Muscle of arm (tissue), 12 donors: ENCODE data around the gene C3orf33. TPM values are rescaled to one million over a fixed set of nuclear protein-coding genes. Genes with fewer than 3 reads are reported as not detected.

Experiments
- DNase-seq: peaks from one replicate; pipeline ENCODE4 v3.0.0-alpha.2; 2013
- polyA plus RNA-seq, 12 donors: library from polyadenylated mRNA; unstranded; fragments of 120-200 nt; gene quantifications; one replicate each; pipeline ENCODE4 v1.2.1, GENCODE V29; 2013; ENCODE audit not compliant: insufficient read length in 12 of 12

C3orf33 gene
- polyA plus RNA-seq, 12 donors, result 3.0 to 6.2 (median 4.1) TPM; not detected in 2

GRCh38 chr3:155790272-155790925 is 15.7 kb downstream of the C3orf33 start:
- DNase-seq, result no peak

GRCh38 chr3:155785662-155786295 is 20.3 kb downstream of the C3orf33 start:
- no peak for DNase-seq

GRCh38 chr3:155782390-155782953 is 23.6 kb downstream of the C3orf33 start:
- DNase-seq, result no peak

- DNase-seq, result no peak
Measured at GRCh38 chr3:155780291-155780690, 25.8 kb downstream of the C3orf33 start.

- no peak for DNase-seq
Measured at GRCh38 chr3:155778462-155778861, 27.6 kb downstream of the C3orf33 start.

GRCh38 chr3:155772801-155773200 is 33.3 kb downstream of the C3orf33 start:
- DNase-seq, result no peak

- DNase-seq, result no peak
Measured at GRCh38 chr3:155771126-155771525, 35.0 kb downstream of the C3orf33 start.

- no peak for DNase-seq
Measured at GRCh38 chr3:155766206-155766605, 39.9 kb downstream of the C3orf33 start.

GRCh38 chr3:155763870-155764463 is 42.1 kb downstream of the C3orf33 start:
- DNase-seq, result no peak

GRCh38 chr3:155760653-155761052 is 45.4 kb downstream of the C3orf33 start:
- no peak for DNase-seq

GRCh38 chr3:155757577-155757976 is 48.5 kb downstream of the C3orf33 start:
- no peak for DNase-seq

- no peak for DNase-seq
Measured at GRCh38 chr3:155753038-155753639, 52.9 kb downstream of the C3orf33 start.

- DNase-seq, result no peak
Measured at GRCh38 chr3:155748611-155749365, 57.3 kb downstream of the C3orf33 start.

- DNase-seq, result no peak
Measured at GRCh38 chr3:155747946-155748290, 58.2 kb downstream of the C3orf33 start.

GRCh38 chr3:155747286-155747945 is 58.7 kb downstream of the C3orf33 start:
- no peak for DNase-seq

- DNase-seq, result no peak
Measured at GRCh38 chr3:155746703-155747102, 59.4 kb downstream of the C3orf33 start.

- no peak for DNase-seq
Measured at GRCh38 chr3:155745795-155746550, 60.1 kb downstream of the C3orf33 start.

- DNase-seq, result peak; percentile 49
Measured at GRCh38 chr3:155744626-155745324, 61.3 kb downstream of the C3orf33 start, which contains the start of gene PLCH1. Gene PLCH1, minus strand, starts transcription at chr3:155745071. Its CDS starts 40,847 bp downstream, at chr3:155704224.

- DNase-seq, result no peak
Measured at GRCh38 chr3:155744010-155744625, 62.0 kb downstream of the C3orf33 start.
